GM23338 (cell line): ENCODE data around the gene CTRL.

Experiments
- CTCF ChIP-seq, 2 experiments: fragments of 200-600 bp in 1 of 2; sonication (generic) in 1 of 2; conservative IDR thresholded peaks; 2 replicates each; pipeline versions ENCODE4 v1.5.1 to v1.6.1; 2016 to 2017; ENCODE audit warnings: antibody characterized with exemption in 2 of 2, low read depth in 2 of 2, mild to moderate bottlenecking in 2 of 2, moderate library complexity in 1 of 2
- EZH2 ChIP-seq: fragments of 200-600 bp; sonication (generic); IDR thresholded peaks from one replicate; pipeline ENCODE4 v1.8.0; 2017; ENCODE audit warnings: antibody characterized with exemption, mild to moderate bottlenecking, low read depth; ENCODE audit not compliant: unreplicated experiment
- POLR2AphosphoS5 ChIP-seq: IDR thresholded peaks from 2 replicates; pipeline ENCODE4 v1.6.1; 2016; ENCODE audit warnings: antibody characterized with exemption, low read depth
- TF ChIP-seq, protein P1 (sequence below): IDR thresholded peaks from 2 replicates; pipeline ENCODE4 v1.6.1; 2016; ENCODE audit warnings: antibody characterized with exemption
- TF ChIP-seq, protein P2 (sequence below): IDR thresholded peaks from one replicate; pipeline ENCODE4 v1.6.1; 2018; ENCODE audit warnings: antibody characterized with exemption; ENCODE audit not compliant: unreplicated experiment

DNA sequence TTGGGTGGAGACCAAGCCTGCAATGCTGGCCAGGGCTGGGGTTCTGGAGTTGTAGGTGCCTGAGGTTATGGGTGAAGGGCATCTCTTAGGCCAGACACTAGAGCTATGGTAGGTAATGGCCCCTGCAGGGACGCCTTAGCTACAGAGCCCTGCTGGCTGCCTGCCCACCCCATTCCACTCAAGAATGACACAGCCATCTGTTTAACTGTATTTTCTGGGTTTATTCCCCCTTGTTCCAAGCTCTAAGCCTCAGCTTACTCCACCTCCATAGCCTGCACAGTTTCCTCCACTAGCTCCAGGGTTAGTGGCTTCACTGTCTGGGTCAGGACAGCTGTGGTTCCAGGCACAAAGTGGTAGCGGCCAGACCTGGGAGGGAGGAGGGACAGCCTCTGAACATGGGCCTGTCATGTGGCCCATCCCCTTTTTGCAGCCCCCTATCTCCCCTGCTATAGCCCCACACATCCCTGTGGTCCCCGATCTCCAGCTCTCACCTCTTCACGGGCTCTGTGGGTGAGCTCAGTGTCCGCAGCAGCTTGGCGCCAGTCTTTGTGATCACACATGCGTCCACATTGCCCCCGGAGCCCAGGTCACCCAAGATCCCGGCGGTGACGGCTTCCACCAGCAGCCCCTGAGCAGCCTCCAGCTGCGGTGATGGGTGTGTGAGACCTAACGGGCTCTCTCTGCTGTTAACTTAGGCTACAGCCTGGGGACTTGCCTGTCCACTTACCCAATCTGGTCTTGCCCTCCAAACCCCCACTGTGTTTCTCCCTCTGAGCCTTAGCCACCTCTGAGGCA, 2.8 kb upstream of the CTRL start:
- peak; percentile 32 for TF ChIP-seq POLR2AphosphoS5
- TF ChIP-seq CTCF (conservative IDR thresholded peaks at IDR 0.05; ENCODE audit: low read depth in 2 of 2): no peak
- no peak for TF ChIP-seq EZH2
- TF ChIP-seq, protein P1, sequence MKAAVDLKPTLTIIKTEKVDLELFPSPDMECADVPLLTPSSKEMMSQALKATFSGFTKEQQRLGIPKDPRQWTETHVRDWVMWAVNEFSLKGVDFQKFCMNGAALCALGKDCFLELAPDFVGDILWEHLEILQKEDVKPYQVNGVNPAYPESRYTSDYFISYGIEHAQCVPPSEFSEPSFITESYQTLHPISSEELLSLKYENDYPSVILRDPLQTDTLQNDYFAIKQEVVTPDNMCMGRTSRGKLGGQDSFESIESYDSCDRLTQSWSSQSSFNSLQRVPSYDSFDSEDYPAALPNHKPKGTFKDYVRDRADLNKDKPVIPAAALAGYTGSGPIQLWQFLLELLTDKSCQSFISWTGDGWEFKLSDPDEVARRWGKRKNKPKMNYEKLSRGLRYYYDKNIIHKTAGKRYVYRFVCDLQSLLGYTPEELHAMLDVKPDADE: no peak
- TF ChIP-seq, protein P2, sequence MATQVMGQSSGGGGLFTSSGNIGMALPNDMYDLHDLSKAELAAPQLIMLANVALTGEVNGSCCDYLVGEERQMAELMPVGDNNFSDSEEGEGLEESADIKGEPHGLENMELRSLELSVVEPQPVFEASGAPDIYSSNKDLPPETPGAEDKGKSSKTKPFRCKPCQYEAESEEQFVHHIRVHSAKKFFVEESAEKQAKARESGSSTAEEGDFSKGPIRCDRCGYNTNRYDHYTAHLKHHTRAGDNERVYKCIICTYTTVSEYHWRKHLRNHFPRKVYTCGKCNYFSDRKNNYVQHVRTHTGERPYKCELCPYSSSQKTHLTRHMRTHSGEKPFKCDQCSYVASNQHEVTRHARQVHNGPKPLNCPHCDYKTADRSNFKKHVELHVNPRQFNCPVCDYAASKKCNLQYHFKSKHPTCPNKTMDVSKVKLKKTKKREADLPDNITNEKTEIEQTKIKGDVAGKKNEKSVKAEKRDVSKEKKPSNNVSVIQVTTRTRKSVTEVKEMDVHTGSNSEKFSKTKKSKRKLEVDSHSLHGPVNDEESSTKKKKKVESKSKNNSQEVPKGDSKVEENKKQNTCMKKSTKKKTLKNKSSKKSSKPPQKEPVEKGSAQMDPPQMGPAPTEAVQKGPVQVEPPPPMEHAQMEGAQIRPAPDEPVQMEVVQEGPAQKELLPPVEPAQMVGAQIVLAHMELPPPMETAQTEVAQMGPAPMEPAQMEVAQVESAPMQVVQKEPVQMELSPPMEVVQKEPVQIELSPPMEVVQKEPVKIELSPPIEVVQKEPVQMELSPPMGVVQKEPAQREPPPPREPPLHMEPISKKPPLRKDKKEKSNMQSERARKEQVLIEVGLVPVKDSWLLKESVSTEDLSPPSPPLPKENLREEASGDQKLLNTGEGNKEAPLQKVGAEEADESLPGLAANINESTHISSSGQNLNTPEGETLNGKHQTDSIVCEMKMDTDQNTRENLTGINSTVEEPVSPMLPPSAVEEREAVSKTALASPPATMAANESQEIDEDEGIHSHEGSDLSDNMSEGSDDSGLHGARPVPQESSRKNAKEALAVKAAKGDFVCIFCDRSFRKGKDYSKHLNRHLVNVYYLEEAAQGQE: no peak
